ENCODE results near the gene NEU2. TPM values are rescaled to one million over a fixed set of nuclear protein-coding genes. Genes with fewer than 3 reads are reported as not detected.

NEU2 gene
- polyA plus RNA-seq, 3 donors = not detected

Other genes starting within 250 kb of the NEU2 start
- gene SNORC, start 162.4 kb upstream of the NEU2 start, polyA plus RNA-seq (ENCODE audit: insufficient read length in 3 of 3) = 1 to 10 TPM; 1.3 to 3.4 (median 2.8) TPM
- gene NGEF, start 19.4 kb upstream of the NEU2 start, polyA plus RNA-seq (ENCODE audit: insufficient read length in 3 of 3) = 1 to 10 TPM; 2.1 to 3.5 (median 2.4) TPM
- 10 to 100 TPM in 1 of 3 donors, 1 to 10 TPM in 2; 6.1 to 10.8 (median 6.9) TPM for gene INPP5D, start 27.7 kb downstream of the NEU2 start, polyA plus RNA-seq (ENCODE audit: insufficient read length in 3 of 3)
- 10 to 100 TPM; 21.8 to 23.4 (median 22.9) TPM for gene ATG16L1, start 219.0 kb downstream of the NEU2 start, polyA plus RNA-seq (ENCODE audit: insufficient read length in 3 of 3)

Measured in renal cortex interstitium (tissue), 3 donors.